HEK293 (cell line): ENCODE data around the gene STAT5B.
A peak's percentile ranks its signal among the peaks of the same experiment; 100 is the strongest.

Source experiments
- CTCF ChIA-PET: fragments of 350-600 bp; formaldehyde crosslinking; extraction: SDS; loops from one replicate; lab custom pipeline; 2021; ENCODE audit warnings: antibody characterized with exemption; lab: Yijun Ruan, JAX
- POLR2A ChIA-PET: fragments of 300-600 bp; formaldehyde crosslinking; extraction: SDS; loops from one replicate; lab custom pipeline; 2020; ENCODE audit warnings: antibody characterized with exemption, inconsistent platforms; lab: Yijun Ruan, JAX
- H3K27ac ChIP-seq: fragments of 200-500 bp; sonication (Bioruptor generic); 2 replicates; pipeline ENCODE4 v1.5.1; 2014; ENCODE audit warnings: low read depth, low read length, control low read depth, inconsistent platforms; ENCODE audit errors: extremely low read depth
- H3K36me3 ChIP-seq, 2 experiments: fragments of 200-500 bp in 1 of 2; sonication (Bioruptor generic) in 1 of 2; 1 replicate in 1 of 2; 2 replicates in 1 of 2; pipeline ENCODE4 v1.5.1; 2014 to 2017; ENCODE audit warnings: inconsistent platforms in 2 of 2, low read length in 2 of 2; ENCODE audit not compliant: control insufficient read depth in 2 of 2, insufficient read depth in 1 of 2
- H3K4me1 ChIP-seq: fragments of 200-500 bp; sonication (Bioruptor generic); 2 replicates; pipeline ENCODE4 v1.5.1; 2014; ENCODE audit warnings: mild to moderate bottlenecking, low read length, inconsistent platforms; ENCODE audit not compliant: control insufficient read depth, insufficient read depth
- H3K4me3 ChIP-seq: 2 replicates; pipeline ENCODE4 v1.5.1; 2011; ENCODE audit warnings: low read depth, mild to moderate bottlenecking, control low read depth, low read length, moderate library complexity
- H3K9me3 ChIP-seq: fragments of 200-500 bp; sonication (Bioruptor generic); 2 replicates; pipeline ENCODE4 v1.5.1; 2014; ENCODE audit warnings: low read depth, low read length, inconsistent platforms; ENCODE audit not compliant: control insufficient read depth, insufficient read depth
- EGR2 ChIP-seq: fragments of 450-650 bp; formaldehyde crosslinking; IDR thresholded peaks from 2 replicates; pipeline ENCODE4 v1.5.1; 2016; ENCODE audit warnings: low read depth, missing biosample characterization, missing genetic modification characterization
- GLI4 ChIP-seq: fragments of 450-650 bp; formaldehyde crosslinking; IDR thresholded peaks from 2 replicates; pipeline ENCODE4 v1.5.1; 2016; ENCODE audit warnings: missing biosample characterization, missing genetic modification characterization
- HIC1 ChIP-seq: fragments of 450-650 bp; formaldehyde crosslinking; IDR thresholded peaks from 2 replicates; pipeline ENCODE4 v1.5.1; 2016; ENCODE audit warnings: missing biosample characterization, missing genetic modification characterization
- OSR2 ChIP-seq: fragments of 450-650 bp; formaldehyde crosslinking; IDR thresholded peaks from 2 replicates; pipeline ENCODE4 v1.5.1; 2016; ENCODE audit warnings: missing biosample characterization, missing genetic modification characterization
- PBX3 ChIP-seq: sonication (generic); formaldehyde crosslinking; IDR thresholded peaks from 2 replicates; pipeline ENCODE4 v1.8.1; 2022; ENCODE audit warnings: mild to moderate bottlenecking, moderate library complexity, missing genetic modification reagents
- SCRT2 ChIP-seq: fragments of 450-650 bp; formaldehyde crosslinking; IDR thresholded peaks from 2 replicates; pipeline ENCODE4 v1.5.1; 2016; ENCODE audit warnings: missing biosample characterization, missing genetic modification characterization
- TRIM28 ChIP-seq: IDR thresholded peaks from 2 replicates; pipeline ENCODE4 v1.6.1; 2011; ENCODE audit warnings: low read length, control low read depth, borderline replicate concordance
- ZFHX2 ChIP-seq: fragments of 450-650 bp; formaldehyde crosslinking; conservative IDR thresholded peaks from 2 replicates; pipeline ENCODE4 v1.5.1; 2016; ENCODE audit warnings: missing biosample characterization, missing genetic modification characterization
- ZFP3 ChIP-seq: fragments of 450-650 bp; formaldehyde crosslinking; IDR thresholded peaks from 2 replicates; pipeline ENCODE4 v1.5.1; 2016; ENCODE audit warnings: low read depth, missing biosample characterization, missing genetic modification characterization
- ZNF132 ChIP-seq: fragments of 450-650 bp; formaldehyde crosslinking; IDR thresholded peaks from 2 replicates; pipeline ENCODE4 v1.5.1; 2017; ENCODE audit warnings: missing biosample characterization, missing genetic modification characterization, borderline replicate concordance
- ZNF19 ChIP-seq: fragments of 450-650 bp; formaldehyde crosslinking; IDR thresholded peaks from 2 replicates; pipeline ENCODE4; 2016; ENCODE audit warnings: missing biosample characterization, missing genetic modification characterization, low read depth
- ZNF248 ChIP-seq: fragments of 450-650 bp; formaldehyde crosslinking; IDR thresholded peaks from 2 replicates; pipeline ENCODE4 v1.5.1; 2017; ENCODE audit warnings: missing biosample characterization, missing genetic modification characterization
- ZNF48 ChIP-seq: fragments of 450-650 bp; formaldehyde crosslinking; IDR thresholded peaks from 2 replicates; pipeline ENCODE4 v1.5.1; 2016; ENCODE audit warnings: missing biosample characterization, missing genetic modification characterization
- ZNF585B ChIP-seq: fragments of 450-650 bp; formaldehyde crosslinking; IDR thresholded peaks from 2 replicates; pipeline ENCODE4 v1.5.1; 2016; ENCODE audit warnings: missing biosample characterization, missing genetic modification characterization
- ZNF600 ChIP-seq: fragments of 450-650 bp; formaldehyde crosslinking; IDR thresholded peaks from 2 replicates; pipeline ENCODE4 v1.5.1; 2016; ENCODE audit warnings: missing biosample characterization, missing genetic modification characterization
- ZNF677 ChIP-seq: fragments of 450-650 bp; IDR thresholded peaks from 2 replicates; pipeline ENCODE4 v1.5.0; 2018; ENCODE audit warnings: missing biosample characterization, mild to moderate bottlenecking, missing genetic modification characterization, moderate library complexity
- ZNF776 ChIP-seq: fragments of 450-650 bp; formaldehyde crosslinking; IDR thresholded peaks from 2 replicates; pipeline ENCODE4 v1.5.0; 2017; ENCODE audit warnings: missing biosample characterization, missing genetic modification characterization, borderline replicate concordance
- ZNF785 ChIP-seq: fragments of 450-650 bp; formaldehyde crosslinking; IDR thresholded peaks from 2 replicates; pipeline ENCODE4 v1.5.1; 2016; ENCODE audit warnings: missing biosample characterization, missing genetic modification characterization
- ZSCAN16 ChIP-seq: fragments of 450-650 bp; formaldehyde crosslinking; IDR thresholded peaks from 2 replicates; pipeline ENCODE4 v1.5.1; 2016; ENCODE audit warnings: missing biosample characterization, missing genetic modification characterization
- TF ChIP-seq, protein P1 (sequence below): fragments of 450-650 bp; formaldehyde crosslinking; IDR thresholded peaks from 2 replicates; pipeline ENCODE4 v1.5.1; 2016; ENCODE audit warnings: missing biosample characterization, missing genetic modification characterization, low read depth

Gene STAT5B

GRCh38 chr17:42174126-42174783, 101.9 kb downstream of the STAT5B start:
- CTCF ChIA-PET: interaction anchor here (0.7 to 1.8 kb wide), 3 partner anchors 11 to 100 kb away, joined by 3 to 6 read pairs (median 4); partner anchors contain the start of gene GHDC
- H3K9me3 ChIP-seq: no peaks in the 10 kb centered on the region
- no peak overlapping the region for H3K4me3 ChIP-seq
- peak; percentile 89 for TF ChIP-seq ZFHX2 (tag by site-specific recombination)
- TF ChIP-seq EGR2 (tag by site-specific recombination): peak; percentile 81
- peak; percentile 50 for TF ChIP-seq SCRT2 (tag by site-specific recombination)
- TF ChIP-seq ZNF19: no peak
- TF ChIP-seq, all 188 proteins: peak for 3
- POLR2A ChIA-PET: interaction anchor here (1.0 kb wide), 1 partner anchor 20 kb away, joined by 3 read pairs; the partner anchor contains the start of gene GHDC
- H3K36me3 ChIP-seq: no peaks in the 10 kb centered on the region
- no peaks in the 10 kb centered on the region for H3K4me1 ChIP-seq
- H3K27ac ChIP-seq: no peak overlapping the region

DNA sequence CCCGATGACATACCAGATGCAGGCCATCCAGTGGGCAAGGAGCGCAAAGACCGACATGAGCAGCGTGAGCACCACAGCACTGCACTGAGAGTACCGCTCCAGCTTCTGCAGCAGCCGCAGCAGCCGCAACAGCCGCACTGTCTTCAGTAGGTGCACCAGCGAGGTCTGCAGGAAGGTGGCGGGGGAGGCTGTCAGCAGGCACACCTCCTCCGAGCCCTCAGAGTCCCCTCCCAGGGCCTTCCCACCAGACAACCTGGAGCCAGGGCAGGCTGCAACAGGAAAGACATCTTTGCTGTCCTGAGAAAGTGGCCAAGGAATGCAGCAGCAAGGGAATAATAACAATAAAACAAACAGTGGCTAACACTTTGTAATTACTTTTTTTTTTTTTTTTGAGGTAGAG, 104.4 kb downstream of the STAT5B start:
- Histone ChIP-seq H3K36me3 (no peaks in the 10 kb centered on the region), H3K4me1 (no peaks in the 10 kb centered on the region), H3K9me3 (no peaks in the 10 kb centered on the region), H3K4me3 (no peak overlapping the region), H3K27ac (no peak overlapping the region)
- TF ChIP-seq OSR2 (tag by site-specific recombination): no peak
- TF ChIP-seq ZNF677 (tag by site-specific recombination): no peak
- TF ChIP-seq, protein P1, sequence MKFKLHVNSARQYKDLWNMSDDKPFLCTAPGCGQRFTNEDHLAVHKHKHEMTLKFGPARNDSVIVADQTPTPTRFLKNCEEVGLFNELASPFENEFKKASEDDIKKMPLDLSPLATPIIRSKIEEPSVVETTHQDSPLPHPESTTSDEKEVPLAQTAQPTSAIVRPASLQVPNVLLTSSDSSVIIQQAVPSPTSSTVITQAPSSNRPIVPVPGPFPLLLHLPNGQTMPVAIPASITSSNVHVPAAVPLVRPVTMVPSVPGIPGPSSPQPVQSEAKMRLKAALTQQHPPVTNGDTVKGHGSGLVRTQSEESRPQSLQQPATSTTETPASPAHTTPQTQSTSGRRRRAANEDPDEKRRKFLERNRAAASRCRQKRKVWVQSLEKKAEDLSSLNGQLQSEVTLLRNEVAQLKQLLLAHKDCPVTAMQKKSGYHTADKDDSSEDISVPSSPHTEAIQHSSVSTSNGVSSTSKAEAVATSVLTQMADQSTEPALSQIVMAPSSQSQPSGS (tag by site-specific recombination): no peak
- TF ChIP-seq ZNF48 (tag by site-specific recombination): no peak
- no peak for TF ChIP-seq HIC1
- no peak for TF ChIP-seq ZNF776 (tag by site-specific recombination)
- TF ChIP-seq ZNF132 (tag by site-specific recombination): no peak
- no peak for TF ChIP-seq PBX3 (CRISPR knock-in tag)
- no peak for TF ChIP-seq ZFP3 (tag by site-specific recombination)
- no peak for TF ChIP-seq ZNF585B
- 0 out of 2 replicates have a peak, but pooled peaks have one; percentile 24 for TF ChIP-seq ZNF600
- peak; percentile 80; the same call in 1 of the 2 replicates for TF ChIP-seq TRIM28
- TF ChIP-seq GLI4 (tag by site-specific recombination): no peak
- no peak for TF ChIP-seq ZSCAN16
- TF ChIP-seq ZNF248 (tag by site-specific recombination): no peak
- TF ChIP-seq ZNF785 (tag by site-specific recombination): no peak
- CTCF ChIA-PET: interaction anchor here (1.0 kb wide), 1 partner anchor 10 kb away, joined by 8 read pairs; no protein-coding TSS in a partner anchor
- POLR2A ChIA-PET: interaction anchor here (0.6 to 1.0 kb wide), 2 partner anchors 56 to 67 kb away, joined by 3 to 5 read pairs; no protein-coding TSS in a partner anchor
